Right ventricle myocardium inferior (tissue), 1 donor: ENCODE data around the gene CSTF2. TPM values are rescaled to one million over a fixed set of nuclear protein-coding genes. Genes with fewer than 3 reads are reported as not detected.

Experiments
- ATAC-seq: fragments of 200-7000 bp; cut with Tn5 transposase; one replicate; pipeline ENCODE4 v1.9.1; 2020; ENCODE audit warnings: mild to moderate bottlenecking, moderate library complexity
- DNase-seq: peaks from one replicate; pipeline ENCODE4 v3.0.0; 2021; ENCODE audit errors: missing footprints
- intact Hi-C: fragments of 100-400 bp; cut with DNase I; formaldehyde crosslinking; loops from one replicate; pipeline ENCODE4 v1.11.0; 2022
- total RNA-seq: library from RNA; stranded (reverse); fragmentation: NEBNext Ultra II Directional; extraction: Animal tissue kit (Norgen Biotek cat#: 25700); gene quantifications from one replicate; pipeline ENCODE4 v1.2.1, GENCODE V29; 2021
- donor health status: DM: no; HTN: yes; CAD: no; lungs with severe emphysema.

Gene CSTF2
- total RNA-seq, 1 donor from 2014 or later = 6.6 TPM

DNA sequence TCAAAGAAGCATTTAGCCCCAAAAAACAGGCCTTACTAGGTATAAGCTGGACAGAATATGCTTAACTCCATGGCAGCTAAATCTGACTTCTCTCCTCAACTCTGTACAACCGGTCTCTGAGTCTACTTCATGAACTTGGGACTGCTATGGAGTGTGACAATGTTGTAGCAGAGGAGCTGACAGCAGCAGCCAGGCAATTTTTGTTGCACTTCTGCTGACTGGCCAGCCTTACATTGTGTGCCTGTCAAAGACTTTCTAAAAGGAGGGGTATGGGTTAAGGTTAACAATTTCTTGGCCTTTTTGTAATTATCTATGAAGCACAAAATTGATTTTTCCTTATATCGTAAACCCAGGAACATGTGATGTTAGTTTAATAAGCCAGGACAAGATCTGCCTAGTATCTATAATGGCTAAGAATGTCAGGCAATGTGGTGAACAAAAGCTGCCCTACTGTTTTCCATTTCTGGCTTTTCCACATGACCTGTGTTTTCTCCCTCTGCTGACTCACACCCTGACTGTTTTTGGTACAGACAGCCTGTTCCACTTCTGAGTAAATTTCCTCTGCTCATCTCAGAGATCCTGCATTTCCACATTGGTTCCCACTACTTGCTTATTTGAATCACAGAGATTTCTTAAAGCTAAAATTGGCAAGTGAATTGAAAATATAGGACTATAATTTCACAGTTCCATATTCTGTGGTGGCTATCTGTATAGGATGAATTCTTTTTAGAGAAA is 44.6 kb downstream of the CSTF2 start:
- DNase-seq = no peak
- ATAC-seq = no peak

DNA sequence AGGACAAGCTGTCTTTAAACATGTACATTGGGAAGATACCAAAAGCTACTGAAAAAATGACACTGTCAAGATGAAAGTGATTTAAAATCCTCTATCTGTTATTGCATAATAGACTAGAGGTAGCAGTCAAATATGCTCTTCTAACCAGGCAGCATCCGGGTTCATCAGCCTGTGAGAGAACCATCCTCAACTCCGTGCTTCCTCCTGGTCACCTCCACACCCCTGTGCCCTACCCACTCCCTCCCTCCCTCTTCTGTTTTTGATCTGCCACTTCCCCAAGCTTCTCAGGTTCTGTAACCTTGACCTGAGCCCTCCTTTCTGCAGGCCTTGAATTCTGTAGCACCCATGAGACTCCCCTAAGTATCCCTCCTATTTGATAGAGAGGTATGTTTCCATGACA is 48.1 kb downstream of the CSTF2 start:
- DNase-seq (no peak), ATAC-seq (no peak)
- intact Hi-C loops = no loop called here

More for the DNA sequence above, 44.6 kb downstream of the CSTF2 start:
- intact Hi-C loops = no loop called here

- no peak for ATAC-seq
- DNase-seq = no peak
- intact Hi-C loops = no loop called here
These were observed 50.3 kb downstream of the CSTF2 start for GRCh38 chrX:100870527-100870926.

DNA sequence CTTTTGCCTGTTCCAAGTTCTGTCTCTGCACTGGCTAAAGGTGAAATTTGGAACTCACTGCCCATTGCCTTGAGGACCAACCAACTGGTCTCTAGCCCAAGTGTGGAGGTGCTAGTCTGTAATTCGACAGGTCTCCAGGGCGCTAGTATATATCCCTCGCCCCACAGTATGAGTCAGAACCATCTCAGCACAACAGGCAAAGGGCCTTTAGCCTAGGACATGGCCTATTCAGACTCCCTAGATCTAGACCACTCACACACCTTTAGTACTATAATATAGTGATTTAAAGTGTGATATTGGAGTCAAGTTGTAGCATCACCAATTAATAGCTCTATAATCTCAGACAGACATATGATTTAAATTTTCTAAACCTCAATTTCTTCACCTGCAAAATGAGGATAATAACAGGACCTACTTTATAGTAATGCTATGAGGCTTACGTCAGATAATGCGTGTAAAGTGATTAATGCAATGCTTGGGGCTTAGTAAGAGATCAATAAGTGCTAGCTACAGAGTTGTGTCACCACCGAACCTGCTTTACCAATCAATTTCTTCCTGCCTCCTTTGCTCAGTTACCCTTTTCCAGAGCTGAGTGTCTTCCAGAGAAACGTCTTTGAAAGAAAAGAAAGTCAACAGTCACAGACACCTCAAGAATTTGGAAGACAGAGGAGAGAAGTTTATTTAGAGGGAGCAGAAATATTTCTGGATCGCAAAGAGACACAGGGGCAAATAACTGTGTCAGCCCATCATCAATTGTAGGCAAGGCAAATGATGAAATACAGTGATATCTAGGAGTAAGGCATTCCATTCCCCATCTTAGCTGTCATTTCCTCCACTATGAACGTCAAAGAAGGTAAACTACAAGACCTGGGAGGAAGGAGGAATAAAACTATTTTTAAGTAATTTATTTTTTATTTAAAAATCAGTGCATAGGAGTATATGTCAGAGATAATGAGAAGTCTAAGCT is 51.7 kb downstream of the CSTF2 start:
- ATAC-seq = no peak
- no peak for DNase-seq
- intact Hi-C loops = no loop called here

GRCh38 chrX:100874325-100874724 is 54.1 kb downstream of the CSTF2 start, which contains the start of gene NOX1:
NOX1 (minus strand) TSS chrX:100874359; CDS start chrX:100874139, 220 bp downstream.
- ATAC-seq (no peak), DNase-seq (no peak)
- intact Hi-C loops = no loop called here

DNA sequence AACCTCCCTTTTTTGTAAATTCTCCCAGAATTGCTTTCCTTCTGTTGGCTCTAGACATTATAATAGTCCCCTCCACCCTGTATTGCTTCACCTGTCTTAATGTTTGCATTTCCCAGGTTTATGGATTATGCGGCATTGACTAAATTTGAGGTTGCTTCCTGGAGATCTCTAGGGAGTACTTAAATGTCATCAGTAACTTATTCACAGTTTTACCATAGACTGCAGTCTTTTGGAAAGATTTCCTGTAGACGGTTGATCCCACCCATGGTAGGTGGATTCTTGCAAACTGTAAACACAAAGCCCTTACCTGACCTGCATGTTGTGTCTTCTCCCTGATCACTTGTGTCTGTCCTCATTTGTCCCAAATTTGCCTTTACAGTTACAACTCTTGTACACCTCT is 60.2 kb downstream of the CSTF2 start:
- intact Hi-C loops = no loop called here
- ATAC-seq = no peak

GRCh38 chrX:100883654-100884053 is 63.5 kb downstream of the CSTF2 start:
- DNase-seq (no peak), ATAC-seq (no peak)
- intact Hi-C loops = no loop called here

More for the DNA sequence above, 60.2 kb downstream of the CSTF2 start:
- DNase-seq = no peak

Other genes starting within 250 kb of the CSTF2 start
- 0.19 TPM for gene TNMD, start 235.5 kb upstream of the CSTF2 start, total RNA-seq
- gene TSPAN6, start 183.6 kb upstream of the CSTF2 start, total RNA-seq = 5.0 TPM
- 9.7 TPM for gene SRPX2, start 176.2 kb upstream of the CSTF2 start, total RNA-seq
- 2.2 TPM for gene SYTL4, start 88.3 kb upstream of the CSTF2 start, total RNA-seq
- not detected for gene NOX1, start 54.0 kb downstream of the CSTF2 start, total RNA-seq
- not detected for gene XKRX, start 108.5 kb downstream of the CSTF2 start, total RNA-seq
- not detected for gene ARL13A, start 149.3 kb downstream of the CSTF2 start, total RNA-seq
- 16.0 TPM for gene TRMT2B, start 231.7 kb downstream of the CSTF2 start, total RNA-seq